ENCODE measurements around the gene CKLF.

Gene CKLF

DNA sequence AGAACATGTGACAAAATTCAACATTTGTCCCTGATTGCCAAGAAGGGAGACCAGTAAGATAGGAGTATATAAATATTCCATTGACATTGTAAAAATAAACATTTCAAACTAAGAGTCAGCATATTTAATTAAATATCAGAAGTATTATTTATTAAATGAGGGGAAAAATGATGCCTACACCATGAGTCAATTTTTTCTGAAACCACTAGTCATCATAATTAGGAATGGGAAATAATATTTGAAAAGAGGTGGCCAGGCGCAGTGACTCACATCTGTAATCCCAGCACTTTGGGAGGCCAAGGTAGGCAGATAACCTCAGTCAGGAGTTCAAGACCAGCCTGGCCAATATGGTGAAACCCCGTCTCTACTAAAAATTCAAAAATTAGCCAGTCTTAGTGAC lies 16.0 kb downstream of the CKLF start:
- no peak for DNase-seq (ENCODE audit: low spot score)
- TF ChIP-seq, protein P1, sequence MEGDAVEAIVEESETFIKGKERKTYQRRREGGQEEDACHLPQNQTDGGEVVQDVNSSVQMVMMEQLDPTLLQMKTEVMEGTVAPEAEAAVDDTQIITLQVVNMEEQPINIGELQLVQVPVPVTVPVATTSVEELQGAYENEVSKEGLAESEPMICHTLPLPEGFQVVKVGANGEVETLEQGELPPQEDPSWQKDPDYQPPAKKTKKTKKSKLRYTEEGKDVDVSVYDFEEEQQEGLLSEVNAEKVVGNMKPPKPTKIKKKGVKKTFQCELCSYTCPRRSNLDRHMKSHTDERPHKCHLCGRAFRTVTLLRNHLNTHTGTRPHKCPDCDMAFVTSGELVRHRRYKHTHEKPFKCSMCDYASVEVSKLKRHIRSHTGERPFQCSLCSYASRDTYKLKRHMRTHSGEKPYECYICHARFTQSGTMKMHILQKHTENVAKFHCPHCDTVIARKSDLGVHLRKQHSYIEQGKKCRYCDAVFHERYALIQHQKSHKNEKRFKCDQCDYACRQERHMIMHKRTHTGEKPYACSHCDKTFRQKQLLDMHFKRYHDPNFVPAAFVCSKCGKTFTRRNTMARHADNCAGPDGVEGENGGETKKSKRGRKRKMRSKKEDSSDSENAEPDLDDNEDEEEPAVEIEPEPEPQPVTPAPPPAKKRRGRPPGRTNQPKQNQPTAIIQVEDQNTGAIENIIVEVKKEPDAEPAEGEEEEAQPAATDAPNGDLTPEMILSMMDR (IDR thresholded peaks at IDR 0.05; ENCODE audit: extremely low read depth, missing control alignments) = no peak

- no peak for DNase-seq (ENCODE audit: low spot score)
- TF ChIP-seq, protein P1 (IDR thresholded peaks at IDR 0.05; ENCODE audit: extremely low read depth, missing control alignments) = no peak
Measured at GRCh38 chr16:66569131-66569530, 16.8 kb downstream of the CKLF start.

DNA sequence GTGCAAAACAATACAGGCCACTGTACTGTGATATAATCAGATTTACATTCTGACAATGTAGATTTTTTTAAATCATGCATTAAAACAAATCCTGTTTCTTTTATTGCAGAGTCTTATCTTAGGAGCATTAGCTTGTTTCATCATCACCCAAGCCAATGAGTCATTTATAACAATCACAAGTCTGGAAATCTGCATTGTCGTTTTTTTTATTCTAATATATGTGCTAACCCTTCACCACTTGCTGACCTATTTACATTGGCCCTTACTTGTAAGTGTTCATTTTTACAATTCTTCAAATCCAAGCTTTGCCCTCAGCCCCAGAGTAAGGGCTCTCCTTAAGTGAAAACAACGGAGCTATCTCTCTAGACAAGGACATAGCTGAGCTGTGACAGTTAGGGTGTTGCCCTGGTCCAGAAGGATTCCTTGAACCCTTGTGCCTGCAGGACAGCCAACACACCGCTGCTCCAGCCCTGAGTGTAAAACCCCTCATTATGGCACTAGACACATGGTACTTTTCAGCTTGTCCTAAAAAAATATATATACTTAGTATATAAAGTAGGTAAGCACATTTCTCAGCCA lies 17.5 kb downstream of the CKLF start:
- TF ChIP-seq, protein P1 (IDR thresholded peaks at IDR 0.05; ENCODE audit: extremely low read depth, missing control alignments) = no peak

GRCh38 chr16:66572356-66572755 lies 20.0 kb downstream of the CKLF start:
- no peak for DNase-seq (ENCODE audit: low spot score)
- TF ChIP-seq, protein P1 (IDR thresholded peaks at IDR 0.05; ENCODE audit: extremely low read depth, missing control alignments) = no peak

More for the DNA sequence above, 17.5 kb downstream of the CKLF start:
- no peak for DNase-seq (ENCODE audit: low spot score)

DNA sequence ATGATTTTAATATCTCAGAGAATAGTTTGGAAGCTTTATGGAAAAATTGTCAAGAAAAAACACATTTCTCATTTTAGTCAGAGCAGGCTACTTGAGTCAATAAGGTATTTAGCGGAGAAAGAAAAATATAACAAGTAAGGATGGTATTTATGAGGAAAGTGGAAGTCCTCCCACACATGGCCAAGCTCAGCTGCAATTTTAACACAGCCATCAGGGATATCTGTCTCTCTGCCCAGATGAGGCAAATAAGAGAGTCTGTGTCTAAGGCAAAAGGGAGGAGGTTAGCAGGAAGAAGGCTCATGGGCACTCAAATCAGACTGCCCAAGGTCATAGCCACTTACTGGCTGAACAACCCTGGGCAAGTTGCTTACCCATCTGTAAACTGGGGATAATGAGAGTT lies 21.7 kb downstream of the CKLF start:
- no peak for DNase-seq (ENCODE audit: low spot score)
- TF ChIP-seq, protein P1 (IDR thresholded peaks at IDR 0.05; ENCODE audit: extremely low read depth, missing control alignments) = no peak

GRCh38 chr16:66574531-66574930 lies 22.2 kb downstream of the CKLF start:
- DNase-seq (ENCODE audit: low spot score) = no peak
- TF ChIP-seq, protein P1 (IDR thresholded peaks at IDR 0.05; ENCODE audit: extremely low read depth, missing control alignments) = no peak

DNA sequence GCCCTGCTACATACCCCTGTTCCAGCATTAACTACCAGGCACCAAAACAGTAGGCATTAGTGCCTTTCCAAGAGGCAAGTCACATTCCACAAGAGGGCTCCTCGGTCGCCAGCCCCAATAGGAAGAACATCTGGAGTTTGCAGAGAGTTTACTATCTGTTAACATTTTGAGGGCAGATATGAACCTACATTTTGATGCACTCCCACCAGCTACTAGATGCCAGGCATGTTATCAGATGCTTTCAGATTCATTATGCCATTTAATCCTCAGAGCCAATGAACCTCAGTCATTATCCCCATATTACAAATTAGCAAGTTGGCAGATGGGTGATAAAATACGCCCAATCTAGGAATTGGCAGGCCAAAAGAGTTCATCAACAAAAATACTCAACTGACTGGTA lies 22.7 kb downstream of the CKLF start:
- DNase-seq (ENCODE audit: low spot score) = no peak
- TF ChIP-seq, protein P1 (IDR thresholded peaks at IDR 0.05; ENCODE audit: extremely low read depth, missing control alignments) = no peak

Data from GM20000 (cell line).